Right atrium auricular region (tissue), 2 donors: ENCODE measurements around the gene B4GALT2. TPM values are rescaled to one million over a fixed set of nuclear protein-coding genes. Genes with fewer than 3 reads are reported as not detected.

ENCODE experiments used
- DNase-seq: peaks from one replicate; pipeline ENCODE4 v3.0.0-alpha.2; 2019; ENCODE audit warnings: low spot score
- H3K27ac ChIP-seq, 2 donors: fragments of 200-600 bp; sonication (generic); 1 replicate in 1 of 2; 2 replicates in 1 of 2; pipeline ENCODE4 v1.5.1; 2016 to 2019
- H3K27me3 ChIP-seq, 2 donors: fragments of 200-600 bp; sonication (generic); one replicate each; pipeline versions ENCODE4 v1.5.1 to v1.6.0; 2017 to 2019
- H3K36me3 ChIP-seq: fragments of 200-600 bp; sonication (generic); one replicate; pipeline ENCODE4 v1.5.1; 2016
- H3K4me1 ChIP-seq, 2 donors: fragments of 200-600 bp; sonication (generic); one replicate each; pipeline versions ENCODE4 v1.5.1 to v1.6.0; 2017 to 2019
- H3K4me3 ChIP-seq, 2 donors: fragments of 200-600 bp; sonication (generic); 1 replicate in 1 of 2; 2 replicates in 1 of 2; pipeline ENCODE4 v1.5.1; 2017 to 2019; ENCODE audit warnings: mild to moderate bottlenecking in 1 of 2, moderate library complexity in 1 of 2
- H3K9me3 ChIP-seq, 2 donors: fragments of 200-600 bp; sonication (generic); one replicate each; pipeline ENCODE4 v1.5.1; 2019
- total RNA-seq, 2 donors: library from RNA; depleted of rRNA; stranded (reverse); fragments of >200 nt; gene quantifications; one replicate each; pipeline ENCODE4 v1.1.0, GENCODE V29; 2016
- TF ChIP-seq, protein P1 (sequence below), 2 donors: fragments of 200-600 bp; sonication (generic); IDR thresholded peaks; one replicate each; pipeline ENCODE4 v1.5.1; 2019; ENCODE audit warnings: antibody characterized with exemption in 2 of 2

B4GALT2 gene
- total RNA-seq, 2 donors from 2014 or later = 33.0 to 48.5 TPM

DNA sequence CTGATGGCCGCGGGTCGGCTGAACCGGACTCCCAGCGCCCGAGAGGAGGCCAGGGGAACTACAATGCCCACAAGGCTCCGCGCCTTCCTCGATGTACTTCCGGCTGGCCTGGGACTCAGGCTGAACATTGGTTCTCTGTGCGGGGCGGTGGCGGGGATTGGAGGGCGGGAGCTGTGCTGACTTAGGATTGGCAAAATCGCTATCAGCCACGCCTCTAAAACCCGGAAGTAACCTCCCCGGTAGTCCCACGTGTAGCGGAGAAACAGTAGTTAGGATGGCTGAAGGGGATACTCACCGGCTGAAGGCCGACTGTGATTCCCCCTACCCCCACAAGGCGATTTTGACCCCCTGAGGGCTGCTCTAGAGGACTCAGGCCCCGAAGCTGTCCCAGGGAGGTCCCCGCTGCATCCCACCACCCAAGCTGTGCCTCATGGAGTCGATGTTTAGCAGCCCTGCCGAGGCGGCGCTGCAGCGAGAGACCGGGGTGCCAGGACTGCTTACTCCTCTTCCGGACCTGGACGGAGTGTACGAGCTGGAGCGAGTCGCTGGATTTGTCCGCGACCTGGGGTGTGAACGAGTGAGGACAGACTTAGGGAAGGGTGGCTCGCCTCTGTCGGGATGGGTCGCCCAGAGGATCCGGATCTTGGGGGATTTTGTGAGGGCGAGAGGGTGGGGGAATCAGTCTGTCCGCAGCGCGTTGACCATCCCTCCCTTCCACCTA, 9.1 kb upstream of the B4GALT2 start, which contains the start of gene DPH2:
DPH2 (plus strand) TSS at position 265 of the 721 bp plus-strand sequence; CDS start at position 431, 166 bp downstream.
- peak; percentile 98 for DNase-seq
- Histone ChIP-seq H3K36me3 (peaks cover 6% of the 10 kb centered on the region), H3K27ac (peak within 1 kb of the TSS in 1 of 2 donors; percentile 15), H3K27me3 (no peaks in the 10 kb centered on the region), H3K9me3 (no peaks in the 10 kb centered on the region), H3K4me1 (peaks cover 0 to 26% of the 10 kb centered on the region in 2 donors), H3K4me3 (peak within 1 kb of the TSS; percentile 69 to 86)
- TF ChIP-seq, protein P1, sequence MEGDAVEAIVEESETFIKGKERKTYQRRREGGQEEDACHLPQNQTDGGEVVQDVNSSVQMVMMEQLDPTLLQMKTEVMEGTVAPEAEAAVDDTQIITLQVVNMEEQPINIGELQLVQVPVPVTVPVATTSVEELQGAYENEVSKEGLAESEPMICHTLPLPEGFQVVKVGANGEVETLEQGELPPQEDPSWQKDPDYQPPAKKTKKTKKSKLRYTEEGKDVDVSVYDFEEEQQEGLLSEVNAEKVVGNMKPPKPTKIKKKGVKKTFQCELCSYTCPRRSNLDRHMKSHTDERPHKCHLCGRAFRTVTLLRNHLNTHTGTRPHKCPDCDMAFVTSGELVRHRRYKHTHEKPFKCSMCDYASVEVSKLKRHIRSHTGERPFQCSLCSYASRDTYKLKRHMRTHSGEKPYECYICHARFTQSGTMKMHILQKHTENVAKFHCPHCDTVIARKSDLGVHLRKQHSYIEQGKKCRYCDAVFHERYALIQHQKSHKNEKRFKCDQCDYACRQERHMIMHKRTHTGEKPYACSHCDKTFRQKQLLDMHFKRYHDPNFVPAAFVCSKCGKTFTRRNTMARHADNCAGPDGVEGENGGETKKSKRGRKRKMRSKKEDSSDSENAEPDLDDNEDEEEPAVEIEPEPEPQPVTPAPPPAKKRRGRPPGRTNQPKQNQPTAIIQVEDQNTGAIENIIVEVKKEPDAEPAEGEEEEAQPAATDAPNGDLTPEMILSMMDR (IDR thresholded peaks at IDR 0.05) = peak in 1 of 2 donors; percentile 40

DNA sequence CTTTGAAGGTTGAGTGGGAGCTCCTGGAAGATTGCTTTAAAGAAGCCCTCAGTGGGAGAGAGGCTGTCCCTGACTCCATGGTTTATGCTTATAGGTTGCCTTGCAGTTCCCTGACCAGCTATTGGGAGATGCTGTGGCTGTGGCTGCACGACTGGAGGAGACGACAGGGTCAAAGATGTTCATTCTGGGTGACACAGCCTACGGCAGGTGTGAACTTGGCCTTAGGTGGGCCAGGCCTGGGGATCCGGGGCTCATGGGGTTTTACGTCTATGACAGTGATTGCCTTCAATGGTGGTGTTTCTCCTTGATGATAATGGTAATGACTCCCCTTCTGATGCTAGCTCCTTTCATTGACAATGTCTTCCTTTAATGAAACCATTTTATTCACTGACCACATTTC, 8.5 kb upstream of the B4GALT2 start:
- no peak overlapping the region for H3K27ac ChIP-seq
- TF ChIP-seq, protein P1 (IDR thresholded peaks at IDR 0.05) = no peak
- no peaks in the 10 kb centered on the region for H3K27me3 ChIP-seq
- peak overlapping the region; percentile 69 to 86 for H3K4me3 ChIP-seq
- H3K9me3 ChIP-seq = no peaks in the 10 kb centered on the region
- H3K4me1 ChIP-seq = peaks cover 0 to 27% of the 10 kb centered on the region in 2 donors
- H3K36me3 ChIP-seq = peaks cover 6% of the 10 kb centered on the region
- no peak for DNase-seq

DNA sequence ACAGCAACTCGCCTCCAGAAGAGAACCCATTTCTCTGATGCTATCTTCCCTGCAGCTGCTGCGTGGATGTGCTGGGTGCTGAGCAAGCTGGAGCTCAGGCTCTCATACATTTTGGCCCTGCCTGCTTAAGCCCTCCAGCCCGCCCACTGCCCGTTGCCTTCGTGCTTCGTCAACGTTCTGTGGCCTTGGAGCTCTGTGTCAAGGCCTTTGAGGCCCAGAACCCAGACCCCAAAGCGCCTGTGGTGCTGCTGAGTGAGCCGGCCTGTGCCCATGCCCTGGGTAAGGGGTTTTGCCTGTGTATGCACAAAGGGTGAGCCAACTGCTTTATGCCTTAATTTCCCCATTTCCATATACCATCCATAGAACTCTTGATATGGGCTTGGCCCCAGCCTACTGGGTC, 8.1 kb upstream of the B4GALT2 start:
- H3K4me3 ChIP-seq = peak overlapping the region in 1 of 2 donors; percentile 69
- no peaks in the 10 kb centered on the region for H3K9me3 ChIP-seq
- H3K27me3 ChIP-seq = no peaks in the 10 kb centered on the region
- peaks cover 6% of the 10 kb centered on the region for H3K36me3 ChIP-seq
- no peak for DNase-seq
- peaks cover under 1 to 31% of the 10 kb centered on the region in 2 donors for H3K4me1 ChIP-seq
- H3K27ac ChIP-seq = no peak overlapping the region
- TF ChIP-seq, protein P1 (IDR thresholded peaks at IDR 0.05) = no peak

DNA sequence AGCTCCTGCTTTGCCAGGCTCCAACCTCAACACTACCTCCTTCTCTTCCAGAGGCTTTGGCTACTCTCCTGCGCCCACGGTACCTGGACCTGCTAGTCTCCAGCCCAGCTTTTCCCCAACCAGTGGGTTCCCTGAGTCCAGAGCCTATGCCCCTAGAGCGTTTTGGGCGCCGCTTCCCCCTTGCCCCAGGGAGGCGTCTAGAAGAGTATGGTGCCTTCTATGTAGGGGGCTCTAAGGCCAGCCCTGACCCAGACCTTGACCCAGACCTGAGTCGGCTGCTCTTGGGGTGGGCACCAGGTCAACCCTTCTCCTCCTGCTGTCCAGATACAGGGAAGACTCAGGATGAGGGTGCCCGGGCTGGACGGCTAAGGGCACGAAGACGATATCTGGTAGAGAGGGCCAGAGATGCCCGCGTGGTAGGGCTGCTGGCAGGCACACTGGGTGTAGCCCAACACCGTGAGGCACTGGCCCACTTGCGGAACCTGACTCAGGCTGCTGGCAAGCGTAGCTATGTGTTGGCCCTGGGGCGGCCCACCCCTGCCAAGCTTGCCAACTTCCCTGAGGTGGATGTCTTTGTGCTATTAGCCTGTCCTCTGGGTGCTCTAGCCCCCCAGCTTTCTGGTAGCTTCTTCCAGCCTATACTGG, 7.6 kb upstream of the B4GALT2 start:
- DNase-seq = no peak
- TF ChIP-seq, protein P1 (IDR thresholded peaks at IDR 0.05) = no peak
- Histone ChIP-seq H3K27ac (no peak overlapping the region), H3K27me3 (no peaks in the 10 kb centered on the region), H3K36me3 (peaks cover 10% of the 10 kb centered on the region), H3K4me3 (no peak overlapping the region), H3K4me1 (peaks cover 3 to 37% of the 10 kb centered on the region in 2 donors), H3K9me3 (no peaks in the 10 kb centered on the region)

DNA sequence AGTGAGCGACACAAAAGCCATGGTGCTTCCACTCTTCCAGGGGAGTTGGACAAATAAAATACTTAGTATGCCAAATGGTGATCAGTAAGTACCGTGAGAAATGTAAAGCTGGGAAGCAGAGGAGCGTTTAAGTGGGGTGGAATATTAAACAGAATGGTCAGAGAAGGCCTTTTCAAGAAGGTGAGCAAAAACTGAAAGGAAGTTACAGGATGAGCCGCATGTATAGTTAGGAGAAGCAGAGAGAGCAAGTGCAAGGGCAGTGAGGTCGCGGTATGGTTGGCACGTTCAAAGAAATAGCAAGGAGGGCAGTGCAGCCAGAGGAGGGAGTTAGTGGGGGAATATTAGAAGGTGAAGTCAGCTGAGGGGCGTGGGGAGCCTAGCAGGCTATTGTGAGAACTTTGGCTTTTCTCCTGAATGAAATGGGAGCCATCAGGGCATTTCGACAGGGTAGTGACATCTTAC, 5.0 kb upstream of the B4GALT2 start:
- H3K4me3 ChIP-seq = peak overlapping the region; percentile 96
- H3K36me3 ChIP-seq = peaks cover 28% of the 10 kb centered on the region
- H3K27me3 ChIP-seq = no peaks in the 10 kb centered on the region
- peak overlapping the region; percentile 95 to 97 for H3K27ac ChIP-seq
- peaks cover 3 to 57% of the 10 kb centered on the region in 2 donors for H3K4me1 ChIP-seq
- TF ChIP-seq, protein P1 (IDR thresholded peaks at IDR 0.05) = no peak
- no peak for DNase-seq
- no peaks in the 10 kb centered on the region for H3K9me3 ChIP-seq
